ENCODE measurements around the gene TMEM219. TPM values are rescaled to one million over a fixed set of nuclear protein-coding genes. Genes with fewer than 3 reads are reported as not detected.
A peak's percentile ranks its signal among the peaks of the same experiment; 100 is the strongest.

The TMEM219 gene
- total RNA-seq, 1 donor from 2014 or later = 88.0 TPM

DNA sequence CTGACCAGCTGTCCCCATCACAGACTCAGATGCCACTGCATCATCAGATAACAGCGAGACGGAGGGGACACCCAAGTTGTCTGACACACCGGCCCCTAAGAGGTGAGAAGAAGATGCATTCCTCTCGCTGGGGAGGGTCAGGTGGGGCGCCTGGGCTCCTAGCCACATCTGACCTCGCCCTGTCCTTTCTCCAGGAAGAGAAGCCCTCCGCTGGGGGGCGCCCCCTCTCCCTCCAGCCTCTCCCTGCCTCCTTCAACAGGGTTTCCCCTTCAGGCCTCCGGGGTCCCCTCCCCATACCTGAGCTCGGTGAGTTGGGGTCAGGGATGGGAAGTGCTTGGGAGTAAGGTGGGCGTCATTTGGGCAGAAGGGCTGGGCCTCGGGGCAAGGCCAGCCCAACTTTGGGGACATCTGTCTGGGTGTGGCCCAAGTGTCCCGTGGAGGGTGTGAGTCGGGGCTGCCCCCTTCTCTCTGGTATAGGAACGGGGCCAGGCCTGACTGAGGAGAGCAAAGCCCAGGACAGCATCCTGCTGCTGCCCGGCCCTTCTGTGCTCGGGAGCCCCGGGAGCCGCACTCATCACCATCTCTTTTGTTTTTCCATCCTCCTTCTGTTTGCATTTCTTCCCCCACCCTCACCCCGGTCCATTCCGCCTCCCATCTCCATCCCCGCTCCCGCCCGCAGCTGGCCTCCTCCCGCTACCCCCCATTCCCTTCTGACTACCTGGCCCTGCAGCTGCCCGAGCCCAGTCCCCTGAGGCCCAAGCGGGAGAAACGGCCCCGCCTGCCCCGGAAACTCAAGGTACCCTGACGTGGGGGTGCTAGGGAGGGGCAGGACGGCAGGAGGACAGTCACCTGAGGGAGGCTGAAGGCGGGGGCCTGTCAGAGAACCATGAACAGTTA, 39.1 kb downstream of the TMEM219 start:
- peak; percentile 48 for DNase-seq
- H3K4me3 Mint-ChIP-seq (ENCODE audit: unreplicated experiment) = peak overlapping the region; percentile 52
- TF ChIP-seq, protein P1, sequence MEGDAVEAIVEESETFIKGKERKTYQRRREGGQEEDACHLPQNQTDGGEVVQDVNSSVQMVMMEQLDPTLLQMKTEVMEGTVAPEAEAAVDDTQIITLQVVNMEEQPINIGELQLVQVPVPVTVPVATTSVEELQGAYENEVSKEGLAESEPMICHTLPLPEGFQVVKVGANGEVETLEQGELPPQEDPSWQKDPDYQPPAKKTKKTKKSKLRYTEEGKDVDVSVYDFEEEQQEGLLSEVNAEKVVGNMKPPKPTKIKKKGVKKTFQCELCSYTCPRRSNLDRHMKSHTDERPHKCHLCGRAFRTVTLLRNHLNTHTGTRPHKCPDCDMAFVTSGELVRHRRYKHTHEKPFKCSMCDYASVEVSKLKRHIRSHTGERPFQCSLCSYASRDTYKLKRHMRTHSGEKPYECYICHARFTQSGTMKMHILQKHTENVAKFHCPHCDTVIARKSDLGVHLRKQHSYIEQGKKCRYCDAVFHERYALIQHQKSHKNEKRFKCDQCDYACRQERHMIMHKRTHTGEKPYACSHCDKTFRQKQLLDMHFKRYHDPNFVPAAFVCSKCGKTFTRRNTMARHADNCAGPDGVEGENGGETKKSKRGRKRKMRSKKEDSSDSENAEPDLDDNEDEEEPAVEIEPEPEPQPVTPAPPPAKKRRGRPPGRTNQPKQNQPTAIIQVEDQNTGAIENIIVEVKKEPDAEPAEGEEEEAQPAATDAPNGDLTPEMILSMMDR (IDR thresholded peaks at IDR 0.05; ENCODE audit: partially characterized antibody, unreplicated experiment) = no peak
- H3K9me3 Mint-ChIP-seq (ENCODE audit: unreplicated experiment) = peaks cover 7% of the 10 kb centered on the region
- H3K36me3 Mint-ChIP-seq (ENCODE audit: unreplicated experiment) = no peaks in the 10 kb centered on the region
- H3K27ac Mint-ChIP-seq (ENCODE audit: unreplicated experiment) = no peak overlapping the region
- H3K27me3 Mint-ChIP-seq (ENCODE audit: unreplicated experiment) = peaks cover 9% of the 10 kb centered on the region
- H3K4me1 Mint-ChIP-seq (ENCODE audit: low read depth, unreplicated experiment) = peaks cover 21% of the 10 kb centered on the region

- no peak overlapping the region for H3K4me3 Mint-ChIP-seq (ENCODE audit: unreplicated experiment)
- H3K27me3 Mint-ChIP-seq (ENCODE audit: unreplicated experiment) = peaks cover 9% of the 10 kb centered on the region
- peaks cover 20% of the 10 kb centered on the region for H3K4me1 Mint-ChIP-seq (ENCODE audit: low read depth, unreplicated experiment)
- H3K27ac Mint-ChIP-seq (ENCODE audit: unreplicated experiment) = peak overlapping the region; percentile 48
- peaks cover 7% of the 10 kb centered on the region for H3K9me3 Mint-ChIP-seq (ENCODE audit: unreplicated experiment)
- TF ChIP-seq, protein P1 (IDR thresholded peaks at IDR 0.05; ENCODE audit: partially characterized antibody, unreplicated experiment) = no peak
- H3K36me3 Mint-ChIP-seq (ENCODE audit: unreplicated experiment) = no peaks in the 10 kb centered on the region
- no peak for DNase-seq
Measured at GRCh38 chr16:30002614-30003346, 40.9 kb downstream of the TMEM219 start.

DNA sequence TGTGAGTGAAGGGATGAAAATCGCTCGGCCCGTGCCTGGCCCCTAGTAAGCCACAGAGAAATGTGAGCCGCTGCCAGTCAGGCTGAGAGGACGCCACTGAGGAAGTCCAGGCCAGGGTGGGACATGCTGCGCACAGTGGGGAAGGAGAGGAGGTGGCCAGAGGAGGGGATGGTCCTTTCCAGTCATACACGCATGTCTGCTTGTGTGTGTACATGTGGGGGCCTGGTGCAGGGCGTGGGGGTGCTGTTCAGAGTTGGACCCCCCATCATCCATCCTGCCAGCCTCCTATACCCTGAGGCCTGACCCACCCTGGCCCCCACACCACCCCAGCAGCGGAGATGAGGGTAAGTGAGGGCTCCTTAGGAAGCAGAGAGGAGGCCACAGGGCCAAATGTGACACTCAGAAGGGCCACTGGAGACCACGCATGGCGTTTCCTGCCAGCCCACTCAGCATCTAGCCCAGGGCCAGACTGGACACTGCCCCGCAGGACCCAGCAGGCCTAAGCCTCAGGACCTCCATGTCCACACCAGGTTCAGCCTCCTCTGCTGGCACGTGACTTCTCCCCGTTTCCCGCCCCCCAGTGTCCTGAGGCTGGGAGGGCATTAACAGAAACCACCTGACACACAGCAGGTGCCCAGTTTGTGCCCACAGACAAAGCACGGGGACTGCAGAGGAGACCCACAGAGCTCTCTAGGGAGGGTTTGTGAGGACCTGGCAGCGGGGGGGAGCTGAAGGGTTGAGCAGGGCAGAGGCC, 42.0 kb downstream of the TMEM219 start:
- TF ChIP-seq, protein P1 (IDR thresholded peaks at IDR 0.05; ENCODE audit: partially characterized antibody, unreplicated experiment) = no peak
- peaks cover 9% of the 10 kb centered on the region for H3K9me3 Mint-ChIP-seq (ENCODE audit: unreplicated experiment)
- H3K4me1 Mint-ChIP-seq (ENCODE audit: low read depth, unreplicated experiment) = peaks cover 20% of the 10 kb centered on the region
- no peak for DNase-seq
- H3K4me3 Mint-ChIP-seq (ENCODE audit: unreplicated experiment) = no peak overlapping the region
- no peak overlapping the region for H3K27ac Mint-ChIP-seq (ENCODE audit: unreplicated experiment)
- no peaks in the 10 kb centered on the region for H3K36me3 Mint-ChIP-seq (ENCODE audit: unreplicated experiment)
- peaks cover 13% of the 10 kb centered on the region for H3K27me3 Mint-ChIP-seq (ENCODE audit: unreplicated experiment)

GRCh38 chr16:30004424-30004776, 42.5 kb downstream of the TMEM219 start:
- Mint-ChIP-seq H3K36me3 (ENCODE audit: unreplicated experiment) (no peaks in the 10 kb centered on the region), H3K27ac (ENCODE audit: unreplicated experiment) (no peak overlapping the region), H3K27me3 (ENCODE audit: unreplicated experiment) (peaks cover 15% of the 10 kb centered on the region), H3K4me1 (ENCODE audit: low read depth, unreplicated experiment) (peaks cover 20% of the 10 kb centered on the region), H3K9me3 (ENCODE audit: unreplicated experiment) (peaks cover 9% of the 10 kb centered on the region), H3K4me3 (ENCODE audit: unreplicated experiment) (no peak overlapping the region)
- TF ChIP-seq, protein P1 (IDR thresholded peaks at IDR 0.05; ENCODE audit: partially characterized antibody, unreplicated experiment) = no peak
- DNase-seq = no peak

Measured in glutamatergic neuron (in vitro differentiated cells).